Hindlimb muscle (tissue), 1 donor: ENCODE data around the gene ACAP2. TPM values are rescaled to one million over a fixed set of nuclear protein-coding genes. Genes with fewer than 3 reads are reported as not detected.

ENCODE experiments used
- DNase-seq: peaks from one replicate; pipeline ENCODE4 v3.0.0-alpha.2; 2013
- polyA plus RNA-seq: library from polyadenylated mRNA; unstranded; fragments of 120-200 nt; gene quantifications from one replicate; pipeline ENCODE4 v1.2.1, GENCODE V29; 2013; ENCODE audit not compliant: insufficient read length

The ACAP2 gene
- polyA plus RNA-seq, 1 donor: 19.4 TPM

DNA sequence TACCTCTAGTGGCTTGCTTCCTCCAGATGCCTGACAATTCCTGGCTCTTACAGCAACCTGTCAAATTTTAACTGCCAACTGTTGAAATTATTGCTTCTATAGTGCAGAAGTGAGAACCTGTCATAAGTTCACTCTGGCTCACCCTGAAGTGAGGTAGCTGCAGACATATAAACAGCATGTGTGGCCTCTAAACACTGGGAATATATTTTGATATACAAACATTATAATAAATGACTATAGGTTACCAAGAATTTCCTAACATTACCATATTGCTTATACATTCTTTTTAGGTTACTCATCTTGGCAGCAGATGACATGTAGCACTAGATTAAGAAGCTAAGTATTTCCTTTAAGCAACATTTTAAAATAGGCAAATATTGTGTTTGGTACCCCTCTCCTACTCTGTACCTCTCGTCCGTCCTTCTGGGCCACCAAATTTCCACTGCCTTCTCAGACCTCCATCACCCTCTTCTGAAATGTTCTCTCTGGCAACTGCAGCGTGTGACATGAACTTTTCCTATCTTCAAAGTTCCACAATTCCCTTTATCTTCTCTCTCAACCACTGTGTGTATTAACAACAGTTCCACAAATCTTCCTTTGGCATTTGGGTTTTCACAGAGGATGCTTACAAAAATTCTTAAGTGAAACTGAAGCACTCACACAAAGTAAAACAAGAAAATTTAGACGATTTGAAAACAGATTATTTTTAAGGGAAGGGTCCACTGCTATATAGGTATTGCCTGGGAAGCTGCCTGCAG, 156.5 kb downstream of the ACAP2 start:
- DNase-seq: no peak

DNA sequence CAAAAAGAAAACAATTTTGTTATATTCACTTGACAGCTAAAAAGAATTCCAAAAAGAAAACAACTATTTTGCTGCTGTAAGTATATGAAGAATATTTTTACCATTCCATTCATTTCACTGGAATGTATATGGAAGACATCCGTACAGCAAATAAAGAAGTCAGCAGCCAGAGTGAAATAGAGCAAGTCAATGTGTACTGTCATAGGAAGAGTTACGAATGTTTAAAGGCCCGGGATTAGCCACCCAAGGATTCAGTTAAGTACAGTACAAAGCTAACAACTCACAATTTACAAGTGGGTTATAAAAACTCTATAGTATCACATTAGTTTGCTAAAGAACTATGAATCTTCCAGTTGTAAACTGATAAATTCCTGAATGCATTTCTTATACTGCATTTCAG, 157.4 kb downstream of the ACAP2 start:
- no peak for DNase-seq

DNA sequence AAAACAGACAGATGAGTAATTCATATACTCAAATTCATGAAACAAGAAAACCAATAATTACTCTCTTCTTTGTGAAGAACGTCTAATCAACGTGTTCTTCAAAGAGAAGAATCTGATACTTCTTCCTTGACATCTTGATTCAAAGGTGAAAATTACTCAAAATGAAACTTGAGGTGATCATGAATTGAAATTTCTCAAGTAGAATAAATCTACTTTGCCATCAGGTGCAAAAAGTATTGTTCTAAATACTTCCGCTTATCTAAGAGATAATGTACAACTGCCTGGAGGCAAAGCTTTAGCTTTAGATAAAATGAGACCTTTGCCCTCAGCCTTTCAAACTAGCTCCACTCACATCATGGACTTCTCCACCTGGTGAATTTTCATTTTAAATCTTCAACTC, 158.0 kb downstream of the ACAP2 start:
- no peak for DNase-seq

DNA sequence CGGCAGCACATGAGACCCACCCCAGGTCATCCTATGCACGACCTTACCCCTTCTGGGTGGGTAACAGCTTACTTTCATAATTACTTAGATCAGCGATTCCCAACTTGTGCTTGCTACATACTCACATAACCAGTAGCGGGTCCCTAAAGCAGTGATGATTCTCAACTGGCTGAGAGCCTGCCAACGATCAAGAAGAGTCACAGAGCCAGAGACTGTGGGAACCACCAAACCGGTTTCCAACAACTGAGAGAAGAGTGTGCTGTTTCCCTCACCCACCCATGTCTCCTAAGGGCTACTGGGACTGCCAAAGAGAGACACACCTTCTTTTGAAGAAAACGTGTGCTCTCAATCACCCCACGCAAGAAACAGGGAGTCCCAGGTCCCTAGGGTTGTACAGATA, 159.9 kb downstream of the ACAP2 start:
- no peak for DNase-seq

DNA sequence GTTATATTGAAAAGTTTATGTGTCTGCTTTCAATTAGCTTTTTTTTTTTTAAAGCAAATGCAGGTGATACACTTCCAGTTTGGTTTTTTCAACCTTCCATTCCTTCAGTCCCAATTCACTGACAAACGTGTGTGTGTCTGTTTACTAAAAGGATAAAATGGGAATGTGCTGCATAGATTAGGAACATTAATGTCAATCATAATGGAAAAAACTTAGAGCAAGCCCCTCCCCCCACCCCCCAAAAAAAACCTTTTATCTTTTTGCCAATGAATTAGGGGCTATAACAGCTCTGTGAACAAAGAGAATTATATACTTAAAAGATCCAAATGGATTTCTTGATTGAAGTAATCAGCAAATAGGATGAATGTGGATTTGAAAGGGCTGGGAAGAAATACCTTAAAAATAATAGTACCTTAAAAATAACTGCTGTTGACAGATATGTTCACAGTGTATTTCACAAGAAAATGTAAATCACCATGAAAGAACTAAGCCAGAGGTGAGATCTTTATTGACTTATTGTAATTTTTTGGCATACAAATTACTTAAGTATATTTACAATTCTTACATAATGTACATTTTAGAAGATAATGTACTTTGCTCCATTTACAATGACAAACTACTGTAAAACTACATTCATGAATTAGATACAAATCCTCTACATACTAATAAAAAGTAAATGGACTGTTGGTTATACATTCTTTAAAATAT, 168.4 kb downstream of the ACAP2 start:
- DNase-seq: no peak

DNA sequence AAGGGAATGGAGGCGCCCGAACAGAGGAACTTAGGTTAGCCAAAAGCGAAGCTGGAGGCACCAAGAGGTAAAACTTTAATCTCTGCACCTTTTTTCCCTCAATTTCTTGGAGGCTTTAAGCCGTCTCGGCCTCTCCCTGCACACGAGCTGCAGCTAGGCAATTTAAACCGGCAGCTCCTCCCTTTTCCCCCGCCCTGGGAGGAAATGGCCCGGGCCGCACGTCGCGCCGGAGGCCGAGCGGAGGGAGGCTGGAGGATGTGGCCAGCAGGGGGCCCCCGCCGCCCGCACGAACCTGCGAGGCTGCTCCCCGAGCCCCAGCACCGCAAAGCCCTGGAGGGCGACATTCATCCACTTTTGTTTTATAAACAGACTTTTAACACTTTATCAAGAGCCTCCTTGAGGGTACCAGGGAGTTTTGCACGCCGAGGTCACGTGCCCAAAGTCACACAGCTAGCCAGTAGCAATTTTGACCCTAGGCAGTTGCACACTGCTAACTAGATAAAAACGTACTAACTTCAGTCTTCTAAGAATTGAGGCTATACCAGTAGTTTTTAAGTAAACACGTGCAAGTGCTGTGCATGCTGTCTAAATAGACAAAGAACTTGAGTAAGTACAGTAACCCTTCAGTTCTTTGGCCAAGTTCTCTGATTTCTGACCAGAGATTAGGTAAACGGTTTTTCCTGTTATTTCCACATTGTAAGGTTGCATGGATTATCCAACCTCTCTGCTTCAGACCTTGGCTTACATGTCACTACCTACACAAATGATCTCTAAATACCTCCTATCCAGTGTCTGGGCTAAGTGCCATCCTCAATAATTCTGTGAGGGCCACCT, 171.2 kb downstream of the ACAP2 start:
- peak; percentile 91 for DNase-seq

DNA sequence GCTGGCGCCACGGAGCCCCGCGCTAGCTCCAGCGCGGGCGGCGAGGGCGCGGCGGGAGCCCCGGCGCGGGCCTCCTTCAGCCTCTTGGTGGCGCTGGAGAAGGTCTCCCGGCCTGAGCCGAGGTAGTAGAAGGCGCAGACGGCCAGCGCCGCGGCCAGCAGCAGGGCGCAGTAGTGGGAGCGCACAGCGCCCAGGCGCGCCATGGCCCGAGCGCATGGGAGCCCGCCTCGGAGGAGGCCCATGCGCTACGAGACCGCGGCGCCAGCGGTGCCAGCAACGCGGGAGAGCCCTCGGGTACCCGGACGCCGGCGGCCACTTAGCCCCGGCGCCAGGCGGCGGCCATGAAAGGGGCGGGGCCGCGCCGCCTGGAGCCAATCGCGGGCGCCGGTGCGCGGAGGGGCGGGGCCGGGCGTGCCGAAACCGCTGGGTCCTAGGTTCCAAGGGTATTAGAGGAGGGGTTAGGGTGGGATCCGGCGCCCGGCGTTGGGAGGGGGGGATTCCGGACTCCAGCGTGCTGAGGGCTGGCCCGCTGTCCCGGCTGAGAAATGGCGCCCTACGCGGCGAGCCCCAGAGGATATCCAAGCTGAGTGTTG, 171.9 kb downstream of the ACAP2 start, which contains the start of gene XXYLT1:
Gene XXYLT1 (minus strand): TSS at position 343 of the 593 bp plus-strand sequence. CDS start 101 bp downstream, at position 242.
- DNase-seq: peak; percentile 93

DNA sequence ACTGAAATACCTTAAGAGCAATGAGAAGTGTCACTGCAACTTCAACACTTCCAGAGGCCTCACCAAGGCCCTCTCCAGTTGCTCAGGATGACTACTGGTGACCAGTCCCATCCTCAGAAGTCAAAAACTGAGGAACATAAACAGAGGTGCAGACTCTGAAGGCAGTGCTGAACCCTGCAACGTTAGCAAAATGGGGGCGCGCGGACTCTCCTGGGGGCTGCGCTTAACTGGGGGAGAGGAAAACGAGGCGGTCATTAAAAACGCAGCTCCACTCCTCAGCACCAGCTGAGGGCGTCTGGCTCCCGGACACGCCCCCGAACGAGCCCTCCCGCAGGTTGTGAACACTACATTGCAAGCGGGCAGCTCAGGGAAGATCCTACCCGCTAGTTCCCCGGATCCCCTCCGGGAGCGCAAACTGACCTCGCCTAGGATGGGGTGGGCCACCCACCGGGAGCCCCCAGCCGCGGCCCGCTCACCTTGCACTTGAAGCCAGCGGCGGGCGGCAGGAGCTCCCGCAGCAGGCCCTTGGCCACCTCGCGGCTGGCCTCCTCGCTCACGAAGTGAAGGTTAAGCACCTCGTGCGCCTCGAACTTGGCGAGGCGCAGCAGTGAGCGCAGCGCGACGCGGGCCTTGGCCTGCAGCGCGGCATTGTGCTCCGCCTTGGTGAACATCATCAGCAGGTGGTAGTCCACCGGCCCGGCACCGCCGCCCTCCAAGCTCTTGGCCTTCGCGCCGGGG, 172.6 kb downstream of the ACAP2 start:
- DNase-seq: no peak

DNA sequence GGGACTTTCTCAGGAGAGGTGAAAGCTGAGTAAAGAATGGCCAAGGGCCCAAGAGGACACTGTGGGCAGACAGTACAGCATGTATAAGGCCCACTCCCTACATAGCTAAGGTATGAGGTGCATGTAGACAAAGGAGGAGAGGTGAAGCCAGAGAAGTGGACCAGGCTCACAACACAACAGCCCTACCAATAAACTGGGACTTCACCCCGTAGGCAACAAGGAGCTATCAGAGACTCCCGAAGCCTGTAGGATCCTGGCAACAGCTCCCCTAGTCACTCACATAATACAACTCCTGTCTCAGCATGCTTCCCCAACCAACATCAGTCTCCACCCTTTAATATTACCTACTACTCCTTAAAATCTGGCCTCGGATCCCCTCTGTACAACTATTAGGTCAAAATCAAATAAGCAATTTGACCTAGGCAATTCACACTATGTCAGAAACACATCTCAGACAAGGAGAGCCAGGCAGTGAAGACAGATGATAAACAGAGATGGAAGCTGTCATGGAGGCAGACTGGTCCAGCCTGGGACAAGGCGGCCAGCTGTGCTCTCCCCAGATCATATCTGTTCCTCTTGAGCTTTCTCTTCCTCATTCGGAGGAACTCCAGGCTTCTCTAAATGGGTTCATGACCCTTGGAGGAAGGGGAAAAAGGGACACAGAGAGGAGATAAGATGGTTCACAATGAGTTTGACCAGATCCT, 173.3 kb downstream of the ACAP2 start:
- no peak for DNase-seq

DNA sequence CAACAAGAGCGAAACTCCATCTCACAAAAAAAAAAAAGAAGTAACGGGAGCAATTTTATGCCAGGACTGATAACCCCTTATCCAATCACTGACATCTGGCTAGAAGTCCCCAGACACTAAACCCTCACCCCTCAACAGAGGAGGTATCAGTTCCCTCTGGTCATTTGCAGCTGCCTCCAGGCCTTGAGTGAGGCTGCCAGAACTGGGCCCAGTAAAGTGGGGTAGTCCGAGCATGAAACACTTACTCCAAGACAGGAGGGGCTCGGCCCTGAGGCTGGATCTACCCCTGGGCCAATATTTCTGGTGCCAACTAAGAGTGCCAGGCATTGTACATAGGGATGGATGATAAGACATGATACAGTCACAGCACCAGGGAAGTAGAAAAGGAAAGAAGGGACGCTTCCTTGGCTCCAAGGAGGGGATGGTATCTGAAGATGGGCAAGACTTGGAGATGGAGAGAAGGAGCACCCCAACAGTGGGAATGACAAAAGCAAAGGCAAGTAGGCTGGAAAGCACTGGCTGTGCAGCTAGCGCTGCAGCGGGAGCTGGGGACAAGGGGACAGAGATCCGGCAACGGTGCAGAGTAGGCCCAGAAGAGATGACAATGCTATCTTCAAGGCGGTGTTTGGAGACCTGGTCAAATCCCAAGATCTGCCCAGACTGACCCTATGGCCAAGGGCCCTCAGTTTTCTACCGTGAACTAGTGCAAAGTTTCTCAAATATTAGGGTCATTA, 174.1 kb downstream of the ACAP2 start:
- no peak for DNase-seq

DNA sequence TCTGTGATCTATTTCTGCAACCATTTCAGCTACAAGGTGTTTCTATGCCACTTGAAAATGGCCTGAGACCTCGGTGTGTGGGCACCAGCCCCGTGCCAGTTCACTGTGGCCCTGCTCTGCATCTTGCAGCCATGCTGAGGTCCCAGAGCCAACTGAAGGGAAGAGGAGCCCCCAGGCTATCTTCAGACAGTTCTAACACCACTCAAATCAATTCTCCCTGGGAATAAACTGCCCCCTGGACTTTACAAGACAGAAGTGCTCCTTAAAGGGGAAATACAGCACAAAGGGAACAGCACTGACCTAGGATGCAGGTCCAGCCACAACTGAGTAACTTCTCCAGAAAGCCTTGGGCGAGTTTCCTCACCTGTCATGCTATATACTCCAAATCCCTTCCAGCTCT, 175.7 kb downstream of the ACAP2 start:
- no peak for DNase-seq

DNA sequence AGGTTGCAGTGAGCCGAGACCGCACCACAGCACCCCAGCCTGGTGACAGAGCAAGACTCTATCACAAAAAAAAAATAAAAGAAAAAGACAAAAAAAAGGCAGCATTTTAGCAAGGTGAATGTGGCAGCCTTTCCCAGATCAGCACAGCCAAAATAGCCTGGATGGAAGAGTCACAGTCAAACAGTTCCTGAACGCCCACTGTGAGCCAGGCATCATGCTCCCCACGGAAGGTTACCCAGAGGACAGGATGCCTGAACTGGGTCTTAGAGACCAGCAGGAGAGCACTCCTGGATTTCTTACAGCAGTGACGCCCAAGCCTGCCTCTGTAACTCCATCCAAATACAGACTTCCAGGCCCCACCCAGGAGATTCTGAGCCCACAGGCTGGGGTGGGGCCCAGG, 176.4 kb downstream of the ACAP2 start:
- no peak for DNase-seq

DNA sequence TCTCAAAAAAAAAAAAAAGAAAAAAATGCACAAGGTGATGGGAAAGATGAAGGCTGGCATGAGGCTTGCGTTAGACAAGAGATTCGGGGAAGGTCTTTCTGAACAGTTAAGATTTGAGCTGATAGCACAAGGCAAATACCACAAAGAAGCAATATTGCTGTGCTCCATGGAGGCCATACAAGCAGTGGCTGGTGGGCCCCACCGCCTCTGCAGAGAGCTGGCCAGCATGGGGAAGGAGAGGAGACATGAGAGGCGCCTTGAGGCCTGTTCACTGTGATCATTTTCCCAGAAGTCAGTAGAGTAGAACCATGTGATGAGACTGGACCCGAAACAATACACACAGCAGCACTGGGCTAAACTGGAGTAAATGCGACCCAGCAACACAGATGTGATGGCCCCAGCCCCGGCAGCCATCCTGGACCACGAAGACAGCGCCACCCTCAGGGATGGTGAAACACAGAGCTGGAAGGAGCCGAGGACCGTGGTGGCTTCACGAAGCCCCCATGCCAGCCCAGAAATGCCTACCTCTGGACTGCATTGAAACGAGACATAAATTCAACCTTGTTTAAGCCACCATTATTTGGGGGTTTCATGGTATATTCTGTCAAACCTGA, 177.3 kb downstream of the ACAP2 start:
- no peak for DNase-seq

DNA sequence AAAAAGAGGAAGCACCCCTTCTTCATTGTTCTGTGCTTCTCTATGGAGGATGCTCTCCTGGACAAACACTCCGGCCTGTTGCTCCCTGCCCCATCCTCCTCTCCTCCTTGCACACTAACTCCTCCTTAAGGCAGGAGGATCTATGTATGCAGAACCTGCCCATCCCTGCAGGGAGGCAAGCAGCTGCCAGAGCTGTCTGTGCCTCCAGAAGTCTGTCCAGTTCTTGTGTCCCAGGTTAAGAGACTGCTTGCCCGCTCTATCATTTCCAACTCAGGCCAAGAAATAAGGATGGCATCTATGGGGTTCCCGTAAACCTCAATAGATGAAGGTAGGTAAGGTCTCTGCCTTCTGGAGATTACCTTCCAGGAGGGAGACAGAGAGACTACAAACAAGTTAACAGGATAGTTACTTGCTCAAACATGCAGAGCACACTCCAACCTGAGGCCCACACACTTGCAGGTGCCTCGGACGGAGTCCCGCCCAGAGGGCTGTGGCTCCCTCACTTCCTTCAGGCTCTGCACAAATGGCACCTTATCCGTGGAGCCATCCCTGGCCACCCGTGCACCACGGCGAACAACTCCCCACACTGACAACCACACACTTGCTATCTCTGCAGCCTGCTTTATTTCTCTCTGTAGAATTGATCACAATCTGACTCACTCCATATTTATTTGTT, 178.8 kb downstream of the ACAP2 start:
- no peak for DNase-seq

DNA sequence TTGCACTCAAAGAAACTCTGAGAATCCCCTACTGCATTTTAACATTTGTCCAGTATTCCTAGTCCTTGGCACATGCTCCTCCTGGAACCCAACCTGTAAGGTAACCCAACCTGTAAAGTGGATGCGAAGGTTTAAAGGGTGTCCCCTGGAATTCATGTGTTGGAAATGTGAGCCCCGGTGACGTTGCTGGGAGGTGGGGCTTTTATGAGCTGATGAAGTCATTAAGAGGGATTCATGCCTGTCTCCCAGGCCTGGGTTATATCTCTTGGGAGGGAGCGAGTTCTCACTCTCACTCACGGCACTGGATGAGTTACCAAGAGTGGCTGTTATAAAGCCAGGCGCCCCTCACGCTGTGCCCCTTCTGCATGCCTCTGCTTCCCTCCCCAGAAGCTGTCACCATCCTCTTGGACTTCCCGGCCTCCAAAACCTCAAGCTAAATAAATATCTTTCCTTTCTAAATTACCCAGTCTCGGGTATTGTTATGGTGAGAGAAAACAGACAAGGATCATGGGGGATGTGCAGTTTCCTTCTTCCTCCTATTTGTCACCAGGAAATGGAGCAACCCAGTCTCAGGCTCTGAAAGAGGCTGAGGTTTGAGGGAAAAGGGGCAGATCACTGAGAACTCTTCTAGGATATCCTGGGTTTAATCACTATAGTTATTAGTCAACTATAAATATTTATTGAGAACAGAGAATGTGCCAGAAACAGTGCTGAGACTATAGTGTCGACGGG, 179.5 kb downstream of the ACAP2 start:
- no peak for DNase-seq

DNA sequence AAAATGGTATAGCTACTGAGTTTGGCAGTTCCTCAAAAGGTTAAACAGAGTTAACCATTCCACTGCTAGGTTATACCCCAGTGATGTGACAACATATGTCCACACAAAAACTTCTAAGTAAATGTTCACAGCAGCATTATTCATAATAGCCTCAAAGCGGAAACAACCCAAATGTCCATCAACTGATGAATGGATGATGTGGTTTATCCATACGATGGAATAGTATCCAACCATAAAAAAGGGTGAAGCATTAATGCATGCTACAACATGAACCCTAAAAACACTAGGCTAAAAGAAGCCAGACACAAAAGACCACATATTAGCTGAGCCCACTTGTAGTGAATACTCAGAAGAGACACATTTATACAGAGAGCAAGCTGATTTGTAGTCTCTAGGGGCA, 180.9 kb downstream of the ACAP2 start:
- DNase-seq: no peak

DNA sequence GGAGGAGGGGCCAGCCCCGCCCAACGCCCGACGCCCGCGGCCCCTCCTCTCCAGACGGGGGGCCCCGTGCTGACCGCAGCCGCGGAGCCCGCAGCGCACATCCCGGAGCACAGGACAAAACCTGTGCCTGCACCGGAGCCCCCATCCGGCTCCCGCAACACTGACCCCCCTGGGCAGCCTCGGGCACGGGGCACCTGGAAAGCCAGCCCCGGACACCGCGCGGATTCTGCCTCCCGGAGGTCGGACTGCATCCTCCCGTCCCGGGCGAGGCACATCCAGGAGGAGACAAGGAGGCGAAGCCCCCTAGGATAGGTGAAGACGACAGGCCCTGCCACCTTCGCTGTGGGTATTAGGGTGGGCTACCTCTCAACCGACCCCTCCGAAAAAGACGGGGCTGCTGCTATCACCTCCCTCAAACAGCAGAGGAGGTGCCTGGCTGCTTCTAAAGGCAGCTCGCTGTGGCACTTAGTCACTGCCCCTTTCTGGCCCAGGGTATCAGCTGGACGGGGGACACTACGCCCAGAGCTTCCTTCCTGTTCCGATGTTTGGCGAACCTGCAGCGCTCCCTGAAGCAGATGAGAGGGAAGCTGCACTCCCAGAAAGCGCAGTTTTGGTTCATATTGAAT, 182.4 kb downstream of the ACAP2 start:
- DNase-seq: no peak
